ENCODE data around the gene MBD3L1.

The MBD3L1 gene

GRCh38 chr19:8881512-8881911, 49.3 kb downstream of the MBD3L1 start:
- Histone ChIP-seq H3K4me1 (ENCODE audit: control insufficient read depth, insufficient read depth, low read length) (no peaks in the 10 kb centered on the region), H3K9me3 (ENCODE audit: control insufficient read depth, low read length) (peaks cover 20% of the 10 kb centered on the region), H3K9ac (ENCODE audit: low read length) (no peak overlapping the region), H3K4me3 (ENCODE audit: low read length) (no peak overlapping the region), H3K27me3 (replicated peaks; ENCODE audit: control insufficient read depth, insufficient read depth, low read length) (no peaks in the 10 kb centered on the region), H3K36me3 (ENCODE audit: control insufficient read depth, insufficient read depth, low read length, severe bottlenecking) (no peaks in the 10 kb centered on the region)
- DNase-seq (ENCODE audit: low read depth): no peak

GRCh38 chr19:8884416-8884815, 52.2 kb downstream of the MBD3L1 start:
- Histone ChIP-seq H3K4me3 (ENCODE audit: low read length) (no peak overlapping the region), H3K9ac (ENCODE audit: low read length) (no peak overlapping the region), H3K9me3 (ENCODE audit: control insufficient read depth, low read length) (peaks cover 29% of the 10 kb centered on the region), H3K27me3 (replicated peaks; ENCODE audit: control insufficient read depth, insufficient read depth, low read length) (no peaks in the 10 kb centered on the region), H3K36me3 (ENCODE audit: control insufficient read depth, insufficient read depth, low read length, severe bottlenecking) (no peaks in the 10 kb centered on the region), H3K4me1 (ENCODE audit: control insufficient read depth, insufficient read depth, low read length) (no peaks in the 10 kb centered on the region)
- no peak for DNase-seq (ENCODE audit: low read depth)

GRCh38 chr19:8887364-8887763, 55.2 kb downstream of the MBD3L1 start:
- Histone ChIP-seq H3K36me3 (ENCODE audit: control insufficient read depth, insufficient read depth, low read length, severe bottlenecking) (no peaks in the 10 kb centered on the region), H3K9ac (ENCODE audit: low read length) (no peak overlapping the region), H3K27me3 (replicated peaks; ENCODE audit: control insufficient read depth, insufficient read depth, low read length) (no peaks in the 10 kb centered on the region), H3K4me3 (ENCODE audit: low read length) (no peak overlapping the region), H3K9me3 (ENCODE audit: control insufficient read depth, low read length) (peaks cover 15% of the 10 kb centered on the region), H3K4me1 (ENCODE audit: control insufficient read depth, insufficient read depth, low read length) (no peaks in the 10 kb centered on the region)
- DNase-seq (ENCODE audit: low read depth): no peak

- peaks cover 9% of the 10 kb centered on the region for H3K9me3 ChIP-seq (ENCODE audit: control insufficient read depth, low read length)
- no peak overlapping the region for H3K4me3 ChIP-seq (ENCODE audit: low read length)
- no peak overlapping the region for H3K9ac ChIP-seq (ENCODE audit: low read length)
- H3K27me3 ChIP-seq (replicated peaks; ENCODE audit: control insufficient read depth, insufficient read depth, low read length): no peaks in the 10 kb centered on the region
- no peaks in the 10 kb centered on the region for H3K36me3 ChIP-seq (ENCODE audit: control insufficient read depth, insufficient read depth, low read length, severe bottlenecking)
- H3K4me1 ChIP-seq (ENCODE audit: control insufficient read depth, insufficient read depth, low read length): no peaks in the 10 kb centered on the region
- no peak for DNase-seq (ENCODE audit: low read depth)
These were observed 58.1 kb downstream of the MBD3L1 start for GRCh38 chr19:8890260-8890659.

Data from adipocyte (in vitro differentiated cells).